ENCODE measurements around the gene MND1.

The MND1 gene

GRCh38 chr4:153394945-153395344, 50.5 kb downstream of the MND1 start:
- Histone ChIP-seq H3K18ac (ENCODE audit: low read depth in 1 of 2, low read length in 2 of 2) (no peak overlapping the region), H3K36me3 (ENCODE audit: control insufficient read depth in 1 of 2, insufficient read depth in 2 of 2, low read depth in 1 of 2, low read length in 2 of 2) (no peaks in the 10 kb centered on the region), H3K4me1 (ENCODE audit: control insufficient read depth, insufficient read depth, low read depth, low read length) (peaks cover 9% of the 10 kb centered on the region), H2BK5ac (ENCODE audit: low read depth, low read length, poor library complexity, severe bottlenecking) (no peak overlapping the region), H3K9ac (ENCODE audit: low read length) (no peak overlapping the region), H4K8ac (ENCODE audit: low read length) (no peak overlapping the region), H3K4me3 (ENCODE audit: insufficient read depth in 1 of 2, low read depth in 1 of 2, low read length in 2 of 2) (no peak overlapping the region), H3K9me3 (ENCODE audit: control insufficient read depth, low read length) (no peaks in the 10 kb centered on the region), H3K4ac (ENCODE audit: low read depth in 1 of 2, low read length in 2 of 2) (no peak overlapping the region), H3K27me3 (ENCODE audit: control insufficient read depth in 1 of 2, insufficient read depth in 1 of 2, low read length in 2 of 2) (no peaks in the 10 kb centered on the region), H3K79me1 (replicated peaks; ENCODE audit: low read length, poor library complexity, severe bottlenecking) (no peaks in the 10 kb centered on the region), H2BK12ac (ENCODE audit: low read length in 2 of 2) (no peak overlapping the region), H4K91ac (ENCODE audit: low read length) (no peak overlapping the region), H2AFZ (ENCODE audit: low read depth, low read length) (no peak overlapping the region), H2BK120ac (ENCODE audit: low read depth, low read length) (no peak overlapping the region), H3K23ac (ENCODE audit: low read length in 2 of 2) (no peak overlapping the region), H3K4me2 (ENCODE audit: low read length, poor library complexity, severe bottlenecking) (no peak overlapping the region), H2BK15ac (ENCODE audit: low read depth, poor library complexity, severe bottlenecking) (no peak overlapping the region), H3K27ac (ENCODE audit: low read length, poor library complexity, severe bottlenecking) (no peak overlapping the region), H3K14ac (ENCODE audit: low read length in 2 of 2) (no peak overlapping the region), H2AK5ac (ENCODE audit: low read length, severe bottlenecking) (no peak overlapping the region)
- no peak for DNase-seq
- WGBS, result no CpG with 5 or more reads among the region's 1 CpG

GRCh38 chr4:153398713-153399112, 54.2 kb downstream of the MND1 start:
- Histone ChIP-seq H2AK5ac (ENCODE audit: low read length, severe bottlenecking) (no peak overlapping the region), H3K23ac (ENCODE audit: low read length in 2 of 2) (no peak overlapping the region), H3K27me3 (ENCODE audit: control insufficient read depth in 1 of 2, insufficient read depth in 1 of 2, low read length in 2 of 2) (no peaks in the 10 kb centered on the region), H3K9ac (ENCODE audit: low read length) (no peak overlapping the region), H2BK5ac (ENCODE audit: low read depth, low read length, poor library complexity, severe bottlenecking) (no peak overlapping the region), H3K36me3 (ENCODE audit: control insufficient read depth in 1 of 2, insufficient read depth in 2 of 2, low read depth in 1 of 2, low read length in 2 of 2) (no peaks in the 10 kb centered on the region), H3K79me1 (replicated peaks; ENCODE audit: low read length, poor library complexity, severe bottlenecking) (no peaks in the 10 kb centered on the region), H3K14ac (ENCODE audit: low read length in 2 of 2) (no peak overlapping the region), H2AFZ (ENCODE audit: low read depth, low read length) (no peak overlapping the region), H3K4me2 (ENCODE audit: low read length, poor library complexity, severe bottlenecking) (no peak overlapping the region), H3K9me3 (ENCODE audit: control insufficient read depth, low read length) (no peaks in the 10 kb centered on the region), H2BK120ac (ENCODE audit: low read depth, low read length) (no peak overlapping the region), H4K91ac (ENCODE audit: low read length) (no peak overlapping the region), H3K4me3 (ENCODE audit: insufficient read depth in 1 of 2, low read depth in 1 of 2, low read length in 2 of 2) (no peak overlapping the region), H3K18ac (ENCODE audit: low read depth in 1 of 2, low read length in 2 of 2) (no peak overlapping the region), H3K4me1 (ENCODE audit: control insufficient read depth, insufficient read depth, low read depth, low read length) (peaks cover 5% of the 10 kb centered on the region), H2BK15ac (ENCODE audit: low read depth, poor library complexity, severe bottlenecking) (no peak overlapping the region), H3K27ac (ENCODE audit: low read length, poor library complexity, severe bottlenecking) (no peak overlapping the region), H3K4ac (ENCODE audit: low read depth in 1 of 2, low read length in 2 of 2) (no peak overlapping the region), H4K8ac (ENCODE audit: low read length) (no peak overlapping the region), H2BK12ac (ENCODE audit: low read length in 2 of 2) (no peak overlapping the region)
- DNase-seq, result no peak
- WGBS, result 97% methylated on average over 3 of the region's 3 CpGs

- no CpG with 5 or more reads among the region's 3 CpGs for WGBS
- Histone ChIP-seq H2BK120ac (ENCODE audit: low read depth, low read length) (no peak overlapping the region), H3K18ac (ENCODE audit: low read depth in 1 of 2, low read length in 2 of 2) (no peak overlapping the region), H2BK12ac (ENCODE audit: low read length in 2 of 2) (no peak overlapping the region), H3K14ac (ENCODE audit: low read length in 2 of 2) (no peak overlapping the region), H3K27ac (ENCODE audit: low read length, poor library complexity, severe bottlenecking) (no peak overlapping the region), H3K4me2 (ENCODE audit: low read length, poor library complexity, severe bottlenecking) (no peak overlapping the region), H3K4me1 (ENCODE audit: control insufficient read depth, insufficient read depth, low read depth, low read length) (peaks cover 2% of the 10 kb centered on the region), H2BK15ac (ENCODE audit: low read depth, poor library complexity, severe bottlenecking) (no peak overlapping the region), H3K4ac (ENCODE audit: low read depth in 1 of 2, low read length in 2 of 2) (no peak overlapping the region), H2BK5ac (ENCODE audit: low read depth, low read length, poor library complexity, severe bottlenecking) (no peak overlapping the region), H2AK5ac (ENCODE audit: low read length, severe bottlenecking) (no peak overlapping the region), H4K91ac (ENCODE audit: low read length) (no peak overlapping the region), H3K23ac (ENCODE audit: low read length in 2 of 2) (no peak overlapping the region), H3K79me1 (replicated peaks; ENCODE audit: low read length, poor library complexity, severe bottlenecking) (no peaks in the 10 kb centered on the region), H3K4me3 (ENCODE audit: insufficient read depth in 1 of 2, low read depth in 1 of 2, low read length in 2 of 2) (no peak overlapping the region), H3K9ac (ENCODE audit: low read length) (no peak overlapping the region), H4K8ac (ENCODE audit: low read length) (no peak overlapping the region), H2AFZ (ENCODE audit: low read depth, low read length) (no peak overlapping the region), H3K9me3 (ENCODE audit: control insufficient read depth, low read length) (no peaks in the 10 kb centered on the region), H3K36me3 (ENCODE audit: control insufficient read depth in 1 of 2, insufficient read depth in 2 of 2, low read depth in 1 of 2, low read length in 2 of 2) (no peaks in the 10 kb centered on the region), H3K27me3 (ENCODE audit: control insufficient read depth in 1 of 2, insufficient read depth in 1 of 2, low read length in 2 of 2) (no peaks in the 10 kb centered on the region)
- DNase-seq, result no peak
Observed at GRCh38 chr4:153399358-153399757, 54.9 kb downstream of the MND1 start.

GRCh38 chr4:153401501-153401900, 57.0 kb downstream of the MND1 start:
- Histone ChIP-seq H3K79me1 (replicated peaks; ENCODE audit: low read length, poor library complexity, severe bottlenecking) (no peaks in the 10 kb centered on the region), H3K27me3 (ENCODE audit: control insufficient read depth in 1 of 2, insufficient read depth in 1 of 2, low read length in 2 of 2) (no peaks in the 10 kb centered on the region), H4K8ac (ENCODE audit: low read length) (no peak overlapping the region), H3K27ac (ENCODE audit: low read length, poor library complexity, severe bottlenecking) (no peak overlapping the region), H3K18ac (ENCODE audit: low read depth in 1 of 2, low read length in 2 of 2) (no peak overlapping the region), H3K4me1 (ENCODE audit: control insufficient read depth, insufficient read depth, low read depth, low read length) (peaks cover 2% of the 10 kb centered on the region), H3K36me3 (ENCODE audit: control insufficient read depth in 1 of 2, insufficient read depth in 2 of 2, low read depth in 1 of 2, low read length in 2 of 2) (no peaks in the 10 kb centered on the region), H3K4me3 (ENCODE audit: insufficient read depth in 1 of 2, low read depth in 1 of 2, low read length in 2 of 2) (no peak overlapping the region), H3K23ac (ENCODE audit: low read length in 2 of 2) (no peak overlapping the region), H3K9me3 (ENCODE audit: control insufficient read depth, low read length) (no peaks in the 10 kb centered on the region), H3K14ac (ENCODE audit: low read length in 2 of 2) (no peak overlapping the region), H3K4me2 (ENCODE audit: low read length, poor library complexity, severe bottlenecking) (no peak overlapping the region), H2BK120ac (ENCODE audit: low read depth, low read length) (no peak overlapping the region), H2BK12ac (ENCODE audit: low read length in 2 of 2) (no peak overlapping the region), H2AFZ (ENCODE audit: low read depth, low read length) (no peak overlapping the region), H3K9ac (ENCODE audit: low read length) (no peak overlapping the region), H2BK5ac (ENCODE audit: low read depth, low read length, poor library complexity, severe bottlenecking) (no peak overlapping the region), H4K91ac (ENCODE audit: low read length) (no peak overlapping the region), H2AK5ac (ENCODE audit: low read length, severe bottlenecking) (no peak overlapping the region), H3K4ac (ENCODE audit: low read depth in 1 of 2, low read length in 2 of 2) (no peak overlapping the region), H2BK15ac (ENCODE audit: low read depth, poor library complexity, severe bottlenecking) (no peak overlapping the region)
- DNase-seq, result no peak
- 100% methylated on average over 1 of the region's 1 CpG for WGBS
